Sigmoid colon (tissue), 4 donors: ENCODE data around the gene PLD2.

Source experiments
- CTCF ChIP-seq, 4 experiments: fragments of 450-650 bp in 3 of 4; fragments of 200-600 bp in 1 of 4; IDR thresholded peaks; one replicate each; pipeline ENCODE4 v1.5.1; 2016 to 2019; ENCODE audit warnings: antibody characterized with exemption in 4 of 4, mild to moderate bottlenecking in 3 of 4, moderate library complexity in 2 of 4
- EP300 ChIP-seq, 4 donors: sonication (generic); formaldehyde crosslinking; IDR thresholded peaks; one replicate each; pipeline ENCODE4 v1.6.1; 2017; ENCODE audit warnings: antibody characterized with exemption in 4 of 4
- POLR2A ChIP-seq, 2 donors: fragments of 450-650 bp; IDR thresholded peaks; one replicate each; pipeline ENCODE4 v1.6.1; 2016; ENCODE audit warnings: antibody characterized with exemption in 2 of 2, mild to moderate bottlenecking in 2 of 2, moderate library complexity in 2 of 2
- POLR2AphosphoS5 ChIP-seq, 4 donors: sonication (generic); formaldehyde crosslinking; IDR thresholded peaks; one replicate each; pipeline ENCODE4 v1.6.1; 2017; ENCODE audit warnings: antibody characterized with exemption in 4 of 4

GRCh38 chr17:4827399-4827798 lies 20.4 kb downstream of the PLD2 start:
- TF ChIP-seq POLR2AphosphoS5 (IDR thresholded peaks at IDR 0.05): no peak
- no peak for TF ChIP-seq CTCF (IDR thresholded peaks at IDR 0.05)
- TF ChIP-seq POLR2A (IDR thresholded peaks at IDR 0.05): no peak
- no peak for TF ChIP-seq EP300 (IDR thresholded peaks at IDR 0.05)
